Activated naive CD8-positive, alpha-beta T cell treated with anti-CD3 and anti-CD28 coated beads, Interleukin-2, amount 50 U/mL, for 24 hours (primary cell): ENCODE results near the gene DGKH.
A peak's percentile ranks its signal among the peaks of the same experiment; 100 is the strongest.

Experiments used
- ATAC-seq: fragments of 150-1000 bp; cut with Tn5 transposase; one replicate; pipeline ENCODE4 v1.10.0; 2021
- DNase-seq: peaks from one replicate; pipeline ENCODE4 v3.0.0; 2021
- H3K27ac Mint-ChIP-seq: one replicate; pipeline ENCODE4 v1.8.0; 2021; ENCODE audit warnings: mild to moderate bottlenecking, mixed read lengths
- H3K27me3 Mint-ChIP-seq: one replicate; pipeline ENCODE4 v1.8.0; 2021; ENCODE audit warnings: mixed read lengths
- H3K36me3 Mint-ChIP-seq: one replicate; pipeline ENCODE4 v1.8.0; 2021; ENCODE audit warnings: low read depth, mixed read lengths
- H3K4me1 Mint-ChIP-seq: one replicate; pipeline ENCODE4 v1.8.0; 2021; ENCODE audit warnings: mixed read lengths
- H3K4me3 Mint-ChIP-seq: one replicate; pipeline ENCODE4 v1.8.0; 2021; ENCODE audit warnings: mild to moderate bottlenecking, moderate library complexity, mixed read lengths
- H3K9me3 Mint-ChIP-seq: one replicate; pipeline ENCODE4 v1.8.0; 2021; ENCODE audit warnings: mixed read lengths

The DGKH gene

DNA sequence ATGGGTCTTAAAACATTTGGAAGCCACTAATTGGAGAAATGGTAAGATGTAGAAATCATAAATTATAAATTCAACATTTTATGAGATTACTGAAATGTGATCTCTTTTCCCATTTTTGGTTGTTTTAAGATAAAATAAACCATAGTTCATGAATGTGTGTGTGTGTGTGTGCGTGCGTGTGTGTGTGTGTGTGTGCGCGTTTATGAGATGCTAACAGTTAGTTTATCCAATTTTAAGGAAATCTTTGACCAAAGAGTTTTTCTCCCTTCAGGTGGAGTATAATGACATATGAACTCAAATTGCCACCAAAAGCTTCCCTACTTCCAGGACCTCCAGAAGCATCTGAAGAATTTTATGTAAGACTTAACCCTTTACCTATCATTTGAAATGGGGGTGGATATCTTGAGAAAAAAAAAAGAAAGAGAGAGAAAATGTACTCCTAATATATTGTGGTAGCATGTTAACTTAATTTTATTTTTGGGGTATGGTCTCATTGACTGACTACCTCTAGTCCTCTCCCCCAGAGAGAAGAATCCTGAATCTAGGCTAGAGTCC is 125.4 kb downstream of the DGKH start:
- Mint-ChIP-seq H3K27ac (no peak overlapping the region), H3K36me3 (peaks cover 29% of the 10 kb centered on the region), H3K9me3 (no peaks in the 10 kb centered on the region), H3K27me3 (no peaks in the 10 kb centered on the region), H3K4me3 (no peak overlapping the region), H3K4me1 (peaks cover 10% of the 10 kb centered on the region)
- no peak for DNase-seq
- no peak for ATAC-seq

DNA sequence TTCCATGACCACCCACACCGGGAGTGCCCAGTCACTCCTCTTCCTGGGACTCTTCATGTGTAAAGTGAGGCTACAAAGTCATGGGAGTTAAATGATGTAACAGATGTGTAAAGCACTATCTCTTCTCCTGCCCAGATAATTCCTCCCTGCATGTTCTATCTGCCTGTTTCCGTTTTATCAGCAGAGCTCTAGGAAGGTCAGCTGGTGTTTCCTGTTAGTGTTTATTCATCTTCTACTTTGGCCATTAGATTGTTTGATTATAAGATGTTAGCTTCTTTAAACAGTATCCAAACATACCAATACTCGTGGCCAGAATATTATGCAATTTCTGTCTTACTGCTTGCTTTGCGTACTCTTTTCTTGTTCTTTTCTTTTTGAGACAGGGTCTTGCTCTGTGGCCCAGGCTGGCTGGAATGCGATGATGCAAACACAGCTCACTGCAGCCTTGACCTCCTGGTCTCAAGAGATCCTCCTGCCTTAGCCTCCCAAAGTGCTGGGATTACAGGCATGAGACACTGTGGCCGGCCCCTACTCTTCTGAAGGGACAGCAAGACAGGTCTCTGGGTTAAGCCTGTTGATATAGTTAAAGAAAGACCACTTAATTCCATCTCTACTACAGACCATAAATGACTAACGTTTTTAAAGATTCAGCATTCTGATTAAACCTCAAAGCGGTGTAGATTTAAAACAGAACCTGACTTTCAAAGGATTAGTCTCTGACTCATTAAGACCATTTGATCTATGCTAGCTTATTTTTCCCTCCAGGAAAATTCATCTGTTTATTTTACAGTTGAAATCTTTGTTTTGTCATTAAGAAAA is 126.1 kb downstream of the DGKH start:
- Mint-ChIP-seq H3K4me3 (no peak overlapping the region), H3K36me3 (peaks cover 29% of the 10 kb centered on the region), H3K27me3 (no peaks in the 10 kb centered on the region), H3K9me3 (no peaks in the 10 kb centered on the region), H3K4me1 (peaks cover 10% of the 10 kb centered on the region), H3K27ac (no peak overlapping the region)
- peak; percentile 80 for ATAC-seq
- DNase-seq, result no peak

GRCh38 chr13:42176294-42176693 is 127.8 kb downstream of the DGKH start:
- no peak for DNase-seq
- peaks cover 31% of the 10 kb centered on the region for H3K36me3 Mint-ChIP-seq
- H3K4me1 Mint-ChIP-seq, result peaks cover 10% of the 10 kb centered on the region
- no peak overlapping the region for H3K4me3 Mint-ChIP-seq
- H3K27me3 Mint-ChIP-seq, result no peaks in the 10 kb centered on the region
- H3K27ac Mint-ChIP-seq, result no peak overlapping the region
- H3K9me3 Mint-ChIP-seq, result no peaks in the 10 kb centered on the region
- no peak for ATAC-seq

GRCh38 chr13:42177189-42177588 is 128.7 kb downstream of the DGKH start:
- H3K4me3 Mint-ChIP-seq, result no peak overlapping the region
- H3K27me3 Mint-ChIP-seq, result no peaks in the 10 kb centered on the region
- DNase-seq (no peak), ATAC-seq (no peak)
- no peaks in the 10 kb centered on the region for H3K9me3 Mint-ChIP-seq
- peaks cover 34% of the 10 kb centered on the region for H3K36me3 Mint-ChIP-seq
- H3K27ac Mint-ChIP-seq, result no peak overlapping the region
- H3K4me1 Mint-ChIP-seq, result peaks cover 10% of the 10 kb centered on the region

GRCh38 chr13:42181381-42181953 is 133.0 kb downstream of the DGKH start:
- Mint-ChIP-seq H3K36me3 (peaks cover 22% of the 10 kb centered on the region), H3K9me3 (no peaks in the 10 kb centered on the region), H3K4me3 (no peak overlapping the region), H3K27me3 (no peaks in the 10 kb centered on the region), H3K27ac (no peak overlapping the region), H3K4me1 (peaks cover under 1% of the 10 kb centered on the region)
- DNase-seq, result no peak
- no peak for ATAC-seq

DNA sequence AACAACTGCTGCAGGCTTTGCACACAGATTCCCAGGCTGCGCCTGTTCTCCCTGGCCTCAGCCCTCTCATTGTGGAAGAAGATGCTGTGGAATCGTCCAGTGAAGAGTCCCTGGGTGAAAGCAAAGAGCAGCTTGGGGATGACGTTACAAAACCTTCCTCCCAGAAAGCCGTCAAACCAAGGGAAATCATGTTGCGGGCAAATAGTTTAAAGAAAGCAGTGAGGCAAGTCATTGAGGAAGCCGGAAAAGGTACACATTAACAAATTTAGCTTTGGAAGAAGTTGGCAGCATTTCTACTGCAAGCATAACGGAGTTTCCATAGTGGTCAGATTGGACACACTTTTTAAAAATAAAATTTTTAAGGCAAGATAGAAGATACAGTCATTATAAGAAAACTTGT is 140.6 kb downstream of the DGKH start:
- Mint-ChIP-seq H3K27me3 (no peaks in the 10 kb centered on the region), H3K4me3 (no peak overlapping the region), H3K36me3 (peaks cover 18% of the 10 kb centered on the region), H3K27ac (no peak overlapping the region), H3K4me1 (no peaks in the 10 kb centered on the region), H3K9me3 (no peaks in the 10 kb centered on the region)
- no peak for ATAC-seq
- DNase-seq, result no peak

DNA sequence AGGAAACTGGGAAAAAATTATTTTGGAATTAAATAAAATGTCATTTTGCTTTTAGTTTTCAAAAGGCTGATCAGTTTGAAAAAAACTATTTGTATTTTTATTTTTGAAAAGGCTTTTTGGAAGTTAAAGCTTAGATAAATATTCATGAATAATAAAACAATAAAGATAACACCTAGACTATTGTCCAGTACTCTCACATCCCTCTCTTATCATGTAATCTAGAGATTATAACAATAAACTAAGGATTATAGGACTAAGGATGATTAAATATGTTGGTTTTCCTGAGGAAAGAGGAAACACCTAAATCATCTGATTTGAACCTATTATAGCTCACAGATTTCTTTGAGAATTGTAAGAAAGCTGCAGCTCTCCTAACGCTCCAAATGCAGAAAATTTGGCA is 142.1 kb downstream of the DGKH start:
- no peaks in the 10 kb centered on the region for H3K27me3 Mint-ChIP-seq
- H3K9me3 Mint-ChIP-seq, result no peaks in the 10 kb centered on the region
- no peak for ATAC-seq
- H3K27ac Mint-ChIP-seq, result no peak overlapping the region
- no peak overlapping the region for H3K4me3 Mint-ChIP-seq
- no peaks in the 10 kb centered on the region for H3K4me1 Mint-ChIP-seq
- peaks cover 23% of the 10 kb centered on the region for H3K36me3 Mint-ChIP-seq
- no peak for DNase-seq

DNA sequence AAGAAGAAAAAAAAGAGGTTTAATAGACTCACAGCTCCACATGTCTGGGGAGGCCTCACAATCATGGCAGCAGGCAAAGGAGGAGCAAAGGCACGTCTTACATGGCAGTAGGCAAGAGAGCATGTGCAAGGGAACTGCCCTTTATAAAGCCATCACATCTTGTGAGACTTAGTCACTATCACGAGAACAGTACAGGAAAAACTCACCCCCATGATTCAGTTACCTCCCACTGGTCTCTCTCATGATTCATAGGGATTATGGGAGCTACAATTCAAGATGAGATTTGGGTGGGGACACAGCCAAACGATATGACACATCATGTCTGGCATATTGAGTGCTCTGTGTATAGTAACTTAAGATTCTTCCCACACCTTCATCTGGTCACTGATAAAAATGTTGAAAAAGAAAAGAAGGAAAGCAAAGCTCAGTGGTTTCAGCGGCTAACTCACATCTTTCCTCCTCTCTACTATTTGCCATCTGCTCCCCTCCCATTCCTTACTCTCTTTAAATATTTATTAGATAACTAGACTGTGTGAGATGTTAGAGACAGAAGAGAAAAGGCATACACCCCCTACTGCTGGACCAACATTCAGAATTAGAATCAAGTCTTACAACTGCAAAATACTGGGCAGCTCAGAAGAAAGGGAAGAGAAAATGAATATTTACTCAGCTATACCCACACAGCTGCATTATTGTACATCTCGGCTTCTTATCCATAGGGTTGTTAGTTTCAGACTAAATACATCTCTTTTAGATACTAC is 163.4 kb downstream of the DGKH start:
- H3K4me3 Mint-ChIP-seq, result no peak overlapping the region
- DNase-seq (no peak), ATAC-seq (no peak)
- no peak overlapping the region for H3K27ac Mint-ChIP-seq
- no peaks in the 10 kb centered on the region for H3K27me3 Mint-ChIP-seq
- H3K36me3 Mint-ChIP-seq, result peaks cover 36% of the 10 kb centered on the region
- H3K4me1 Mint-ChIP-seq, result no peaks in the 10 kb centered on the region
- peaks cover 4% of the 10 kb centered on the region for H3K9me3 Mint-ChIP-seq

DNA sequence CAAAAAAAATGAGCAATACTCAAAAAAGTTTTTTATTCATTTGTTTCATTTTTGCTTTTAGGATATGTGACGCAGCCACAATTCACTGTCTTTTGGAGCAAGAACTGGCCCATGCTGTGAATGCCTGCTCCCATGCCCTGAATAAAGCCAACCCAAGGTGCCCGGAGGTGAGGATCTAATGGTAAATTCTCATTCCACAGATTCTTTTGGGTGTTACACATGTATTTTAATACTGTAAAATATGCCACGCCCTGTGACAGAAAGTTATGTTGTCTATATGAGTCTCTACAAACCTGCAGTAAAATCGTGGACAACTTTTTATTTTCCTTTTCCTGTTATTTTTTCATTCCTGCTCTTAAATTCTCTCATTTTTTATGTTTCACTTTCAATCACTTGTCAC is 166.0 kb downstream of the DGKH start:
- no peak overlapping the region for H3K4me3 Mint-ChIP-seq
- H3K27ac Mint-ChIP-seq, result no peak overlapping the region
- ATAC-seq, result no peak
- H3K27me3 Mint-ChIP-seq, result no peaks in the 10 kb centered on the region
- peaks cover 4% of the 10 kb centered on the region for H3K9me3 Mint-ChIP-seq
- no peak for DNase-seq
- H3K4me1 Mint-ChIP-seq, result no peaks in the 10 kb centered on the region
- H3K36me3 Mint-ChIP-seq, result peaks cover 30% of the 10 kb centered on the region

GRCh38 chr13:42215578-42216421 is 167.4 kb downstream of the DGKH start:
- Mint-ChIP-seq H3K4me1 (no peaks in the 10 kb centered on the region), H3K27me3 (no peaks in the 10 kb centered on the region), H3K4me3 (no peak overlapping the region), H3K27ac (no peak overlapping the region), H3K9me3 (peaks cover 4% of the 10 kb centered on the region), H3K36me3 (peaks cover 28% of the 10 kb centered on the region)
- ATAC-seq (no peak), DNase-seq (peak; percentile 21)

DNA sequence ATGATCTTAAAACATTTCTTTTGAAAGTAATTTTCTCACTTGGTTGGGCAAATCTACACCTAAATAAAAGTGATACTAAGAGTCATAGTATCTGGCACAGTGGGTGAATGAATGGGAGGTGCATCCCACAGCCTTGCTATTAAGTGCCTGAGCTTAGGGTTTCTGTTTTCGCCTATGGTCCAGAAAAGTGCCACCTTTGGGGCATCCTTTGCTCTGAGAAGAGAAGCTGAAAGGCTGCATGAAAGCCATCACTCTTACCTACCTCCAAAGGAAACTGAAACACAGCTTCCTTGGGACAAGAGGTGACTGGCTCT is 167.9 kb downstream of the DGKH start:
- Mint-ChIP-seq H3K27me3 (no peaks in the 10 kb centered on the region), H3K27ac (no peak overlapping the region), H3K9me3 (peaks cover 4% of the 10 kb centered on the region), H3K4me1 (no peaks in the 10 kb centered on the region), H3K4me3 (no peak overlapping the region), H3K36me3 (peaks cover 28% of the 10 kb centered on the region)
- no peak for DNase-seq
- ATAC-seq, result no peak

DNA sequence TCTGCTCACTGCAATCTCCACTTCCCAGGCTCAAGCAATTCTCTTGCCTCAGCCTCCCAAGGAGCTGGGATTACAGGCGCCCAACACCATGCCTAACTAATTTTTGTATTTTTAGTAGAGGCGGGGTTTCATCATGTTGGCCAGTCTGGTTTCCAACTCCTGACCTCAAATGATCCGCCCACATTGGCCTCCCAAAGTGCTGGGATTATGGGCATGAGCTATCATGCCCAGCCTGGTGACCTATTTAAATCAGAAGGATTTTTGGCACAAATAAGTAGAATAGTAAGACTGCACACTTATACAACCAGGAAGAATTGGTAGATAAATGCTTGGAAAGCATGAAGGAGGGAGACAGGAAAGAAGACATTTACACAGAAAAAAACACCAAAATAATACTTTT is 170.1 kb downstream of the DGKH start:
- DNase-seq, result no peak
- H3K9me3 Mint-ChIP-seq, result no peaks in the 10 kb centered on the region
- H3K4me3 Mint-ChIP-seq, result no peak overlapping the region
- H3K27ac Mint-ChIP-seq, result no peak overlapping the region
- ATAC-seq, result no peak
- no peaks in the 10 kb centered on the region for H3K4me1 Mint-ChIP-seq
- H3K27me3 Mint-ChIP-seq, result no peaks in the 10 kb centered on the region
- peaks cover 23% of the 10 kb centered on the region for H3K36me3 Mint-ChIP-seq

- no peak for DNase-seq
- Mint-ChIP-seq H3K36me3 (peaks cover 27% of the 10 kb centered on the region), H3K9me3 (no peaks in the 10 kb centered on the region), H3K4me3 (no peak overlapping the region), H3K27me3 (no peaks in the 10 kb centered on the region), H3K27ac (no peak overlapping the region), H3K4me1 (no peaks in the 10 kb centered on the region)
- no peak for ATAC-seq
These were observed 170.6 kb downstream of the DGKH start for GRCh38 chr13:42219051-42219450.

GRCh38 chr13:42219876-42220275 is 171.4 kb downstream of the DGKH start:
- H3K4me3 Mint-ChIP-seq, result no peak overlapping the region
- no peaks in the 10 kb centered on the region for H3K9me3 Mint-ChIP-seq
- no peak overlapping the region for H3K27ac Mint-ChIP-seq
- H3K4me1 Mint-ChIP-seq, result no peaks in the 10 kb centered on the region
- ATAC-seq (no peak), DNase-seq (no peak)
- H3K27me3 Mint-ChIP-seq, result no peaks in the 10 kb centered on the region
- peaks cover 28% of the 10 kb centered on the region for H3K36me3 Mint-ChIP-seq
